HG02759 (cell line): ENCODE measurements around the gene KHSRP.

Experiments used
- ATAC-seq: cut with Tn5 transposase; IDR thresholded peaks from one replicate; pipeline ENCODE4 v1.9.1; 2021; ENCODE audit warnings: mild to moderate bottlenecking, moderate library complexity; ENCODE audit not compliant: unreplicated experiment

The KHSRP gene

DNA sequence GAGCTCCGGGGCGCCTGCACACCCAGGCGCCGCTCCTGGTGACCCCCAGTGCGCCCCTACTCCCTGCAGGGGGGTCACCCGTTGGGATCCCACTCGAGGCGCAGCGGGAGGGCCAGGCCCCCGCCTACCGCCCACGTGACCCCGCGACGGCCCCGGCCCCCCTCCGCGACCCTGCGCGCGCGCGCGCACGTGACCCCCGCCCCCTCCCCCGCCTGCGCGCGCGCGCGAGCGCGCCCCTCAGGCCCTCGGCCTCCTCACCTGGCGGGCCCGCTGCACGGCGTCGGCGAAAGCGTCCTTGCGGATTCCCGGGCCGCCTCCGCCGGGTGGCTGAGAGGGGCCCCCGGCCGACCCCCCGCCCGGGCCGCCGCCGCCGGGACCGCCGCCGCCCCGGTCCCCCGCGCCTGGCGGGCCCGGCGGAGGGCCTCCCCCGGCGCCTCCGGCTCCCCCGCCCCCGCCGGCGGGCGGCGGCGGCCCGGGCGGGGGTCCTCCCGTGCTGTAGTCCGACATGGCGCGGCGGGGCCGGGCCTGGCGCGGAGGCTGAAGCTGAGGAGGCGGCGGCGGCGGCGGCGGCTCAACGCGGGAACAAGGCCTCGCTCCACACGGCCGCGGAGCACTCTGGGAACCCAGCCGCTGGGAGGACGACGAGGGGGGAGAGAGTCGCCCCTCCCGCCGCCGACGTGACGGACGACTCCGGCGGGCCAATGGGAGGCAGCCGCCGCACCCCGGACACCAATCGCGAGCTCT lies at the start of gene KHSRP:
KHSRP (minus strand) TSS at position 617 of the 744 bp plus-strand sequence; CDS start at position 507, 110 bp downstream.
- ATAC-seq, result peak; percentile 1

GRCh38 chr19:6473647-6474046 lies 49.0 kb upstream of the KHSRP start:
- no peak for ATAC-seq

GRCh38 chr19:6472713-6473112 lies 48.1 kb upstream of the KHSRP start:
- ATAC-seq, result no peak

GRCh38 chr19:6471076-6471475 lies 46.5 kb upstream of the KHSRP start:
- ATAC-seq, result no peak

- ATAC-seq, result no peak
These were observed 45.6 kb upstream of the KHSRP start for GRCh38 chr19:6470173-6470572.

GRCh38 chr19:6467384-6467783 lies 42.8 kb upstream of the KHSRP start:
- no peak for ATAC-seq

- no peak for ATAC-seq
These were observed 42.1 kb upstream of the KHSRP start for GRCh38 chr19:6466526-6467248.

DNA sequence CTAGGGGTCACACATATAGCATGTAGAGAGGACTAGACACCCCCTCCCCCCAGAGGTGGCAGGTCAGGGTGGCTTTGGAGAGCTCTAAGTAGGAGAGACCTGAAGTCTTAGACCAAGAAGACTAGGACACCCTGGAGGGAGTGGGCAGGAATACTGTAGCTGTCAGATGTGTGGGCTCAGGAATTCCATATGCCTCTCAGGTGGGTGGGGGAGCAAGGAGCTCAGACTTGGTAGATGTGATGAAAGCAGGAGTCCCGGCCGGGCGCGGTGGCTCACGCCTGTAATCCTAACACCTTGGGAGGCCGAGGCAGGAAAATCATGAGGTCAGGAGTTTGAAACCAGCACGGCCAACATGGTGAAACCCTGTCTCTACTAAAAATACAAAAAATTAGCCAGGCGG lies 41.1 kb upstream of the KHSRP start:
- no peak for ATAC-seq

- ATAC-seq, result no peak
These were observed 40.4 kb upstream of the KHSRP start for GRCh38 chr19:6465006-6465405.

- no peak for ATAC-seq
These were observed 39.7 kb upstream of the KHSRP start, which contains the start of gene CRB3 for GRCh38 chr19:6464070-6464873. Gene CRB3 (plus strand): TSS chr19:6464271. CDS start chr19:6464702, 431 bp downstream.

DNA sequence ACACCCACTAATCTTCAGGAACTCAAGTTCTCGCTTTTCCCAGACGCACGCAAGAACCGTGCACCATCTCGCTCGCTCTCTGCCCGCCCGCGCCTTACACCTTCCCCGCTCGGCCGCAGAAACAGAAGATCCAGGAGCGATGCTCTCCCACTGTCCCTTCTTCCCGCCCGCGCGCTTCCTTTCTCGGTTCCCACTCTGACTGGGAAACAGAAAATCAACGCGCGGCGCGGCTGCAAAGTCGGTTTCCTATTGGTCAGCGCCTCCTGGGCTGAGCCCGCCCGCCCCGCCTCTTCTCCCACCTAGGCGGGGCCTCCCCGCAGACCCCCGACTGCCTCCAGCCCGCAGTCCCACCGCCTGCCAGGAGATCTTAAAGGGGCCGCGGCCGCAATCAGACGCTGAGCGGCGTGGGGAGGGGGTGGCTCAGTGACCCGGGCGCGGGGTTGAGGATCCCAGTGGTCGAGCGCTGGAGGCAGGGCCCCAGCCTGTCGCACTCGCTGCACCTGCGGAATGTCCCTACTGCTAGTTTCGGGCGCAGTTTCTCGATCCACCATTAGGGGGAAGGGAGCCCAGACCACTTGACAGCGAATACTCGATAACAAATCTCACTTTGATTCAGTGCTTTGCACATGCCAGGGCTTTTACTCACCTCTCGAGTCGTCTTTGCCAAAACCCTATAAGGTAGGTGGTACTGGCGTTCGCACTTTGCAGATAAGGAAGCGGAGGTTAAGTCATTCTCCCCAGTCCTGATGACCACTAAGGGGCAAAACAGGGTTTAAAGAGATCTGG lies 35.7 kb upstream of the KHSRP start:
- ATAC-seq, result peak; percentile 77

DNA sequence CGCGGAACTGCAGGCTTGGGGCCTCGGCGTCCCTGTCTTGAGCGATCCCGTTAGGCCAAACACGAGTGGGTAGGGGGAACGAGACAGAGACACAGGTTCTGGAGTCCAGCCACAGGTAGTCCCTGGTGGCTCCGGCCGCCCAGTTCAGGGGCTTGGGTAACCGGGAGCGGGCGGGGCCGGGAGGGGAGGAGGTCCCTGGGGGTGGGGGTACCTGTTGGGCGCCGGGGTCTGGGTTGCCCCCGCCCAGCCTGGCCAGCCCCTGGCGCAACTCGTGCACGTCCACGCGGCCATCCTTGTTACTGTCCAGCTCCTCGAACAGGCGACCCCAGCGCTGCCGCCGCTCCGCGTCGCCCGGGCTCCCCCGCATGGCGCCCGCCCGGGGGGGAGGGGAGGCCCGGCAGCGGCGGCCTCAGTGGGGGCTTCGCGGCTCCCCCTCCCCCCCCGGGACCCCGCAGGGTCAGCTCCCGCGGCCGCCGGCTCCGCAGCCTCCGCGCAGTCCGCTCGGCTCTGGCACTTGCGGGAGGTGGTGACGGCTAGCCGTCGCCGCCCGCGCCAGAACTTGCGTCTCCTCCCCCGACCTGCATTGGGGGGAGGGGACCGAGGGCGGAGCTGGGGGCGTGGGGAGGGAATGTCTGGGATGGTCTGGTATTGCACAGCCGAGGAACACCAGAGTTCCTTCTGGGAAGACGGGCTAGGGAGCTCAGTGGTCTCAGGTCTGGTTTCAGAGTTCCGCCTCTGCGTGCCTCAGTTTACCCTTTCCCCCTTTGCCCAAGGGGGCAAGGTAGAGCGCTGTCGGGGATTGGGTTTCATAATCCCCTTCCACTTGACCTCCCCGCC lies 34.9 kb upstream of the KHSRP start, which contains the start of gene SLC25A23:
SLC25A23 (minus strand) TSS at position 531 of the 837 bp plus-strand sequence; CDS start at position 367, 164 bp downstream.
- peak; percentile 36 for ATAC-seq

DNA sequence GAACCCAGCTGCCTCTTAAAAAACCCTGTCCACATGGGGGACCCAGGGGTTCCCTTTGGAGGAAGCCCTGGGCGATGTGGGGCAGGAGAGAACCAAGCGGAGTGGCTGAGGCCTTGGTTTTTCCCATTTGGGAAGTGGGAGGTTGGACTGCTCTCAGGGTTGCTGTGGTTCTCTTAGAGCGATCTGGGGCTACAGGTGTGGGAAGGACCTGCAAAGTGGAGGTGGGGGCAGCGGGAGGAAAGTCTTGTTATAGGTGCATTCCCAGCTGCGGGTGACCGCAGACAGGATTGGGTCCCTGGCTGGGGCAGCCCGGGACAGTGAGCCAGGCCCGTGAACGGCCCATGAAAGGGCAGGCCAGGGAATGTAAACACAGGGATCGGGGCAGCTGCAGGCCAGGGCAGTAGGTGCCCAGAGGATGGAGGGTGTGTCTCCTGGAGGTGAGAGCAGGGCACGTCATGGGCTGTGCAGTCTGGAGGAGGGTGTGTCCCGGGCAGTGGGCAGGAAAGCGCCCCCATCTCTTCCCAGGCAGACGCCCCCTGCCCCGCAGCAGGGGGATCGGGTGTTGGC lies 34.2 kb upstream of the KHSRP start:
- no peak for ATAC-seq

DNA sequence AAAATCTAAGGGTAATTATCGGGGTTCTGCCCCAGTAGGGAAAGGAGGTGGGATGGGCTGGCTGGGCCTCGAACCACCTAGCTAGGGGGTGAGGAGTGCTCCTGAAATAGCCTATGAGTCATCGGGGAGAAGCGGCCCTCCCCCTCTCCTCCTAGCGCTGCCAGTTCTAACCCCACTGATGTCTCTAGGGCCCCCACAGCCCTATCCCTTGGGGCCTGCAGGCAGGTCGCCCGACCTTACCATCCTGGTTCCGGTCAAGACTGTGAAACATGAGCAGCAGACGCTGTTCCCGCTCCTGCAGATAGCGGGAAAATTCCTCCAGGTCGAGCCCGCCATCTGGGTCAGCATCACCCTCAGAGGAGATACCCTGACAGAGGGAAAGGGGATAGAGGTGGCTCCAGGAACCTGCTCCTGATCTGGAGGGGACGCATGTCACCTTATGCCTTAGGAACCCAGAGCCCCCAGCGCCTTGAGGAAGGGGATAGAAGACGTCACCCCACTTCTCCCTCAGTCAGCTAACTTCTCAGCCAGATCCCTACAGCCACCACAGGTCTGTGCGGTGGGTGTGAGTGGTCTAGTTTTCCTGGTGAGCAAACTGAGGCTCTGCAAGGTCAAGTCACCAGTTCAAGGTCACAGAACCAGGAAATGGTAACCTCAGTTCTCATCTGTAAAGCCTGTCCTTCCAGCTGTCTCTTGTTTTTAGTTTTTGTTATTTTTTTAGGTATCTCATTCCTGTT lies 33.5 kb upstream of the KHSRP start:
- no peak for ATAC-seq

GRCh38 chr19:6455924-6456323 lies 31.3 kb upstream of the KHSRP start:
- no peak for ATAC-seq

DNA sequence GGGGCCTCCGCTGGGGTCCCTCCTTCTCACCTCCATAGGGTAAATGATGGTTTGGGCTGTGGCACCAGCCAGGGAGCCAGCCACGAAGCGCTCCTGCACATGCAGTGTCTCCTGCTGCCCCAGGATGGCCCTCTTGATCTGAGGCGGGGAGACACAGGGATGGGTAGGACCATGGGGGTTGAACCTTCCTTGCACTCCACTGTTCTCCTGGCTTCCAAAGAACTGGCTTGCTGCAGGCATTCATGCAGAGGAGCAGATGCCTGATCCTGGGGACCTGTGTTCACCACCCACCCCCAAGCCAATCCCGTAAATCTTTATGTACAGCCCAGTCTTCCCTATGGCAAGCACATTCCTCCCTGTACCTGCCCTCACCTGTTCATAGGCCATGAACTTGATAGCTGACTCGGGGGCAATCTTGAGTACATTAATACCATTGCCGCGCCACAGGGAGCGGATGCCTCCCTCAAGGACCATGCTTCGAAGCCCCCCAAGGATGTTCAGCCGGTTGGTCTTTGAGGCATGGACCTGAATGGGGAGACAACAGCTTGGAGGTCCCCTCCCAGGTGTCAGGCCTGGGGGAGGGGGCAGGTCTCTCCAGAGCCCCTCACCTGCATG lies 29.4 kb upstream of the KHSRP start:
- no peak for ATAC-seq

DNA sequence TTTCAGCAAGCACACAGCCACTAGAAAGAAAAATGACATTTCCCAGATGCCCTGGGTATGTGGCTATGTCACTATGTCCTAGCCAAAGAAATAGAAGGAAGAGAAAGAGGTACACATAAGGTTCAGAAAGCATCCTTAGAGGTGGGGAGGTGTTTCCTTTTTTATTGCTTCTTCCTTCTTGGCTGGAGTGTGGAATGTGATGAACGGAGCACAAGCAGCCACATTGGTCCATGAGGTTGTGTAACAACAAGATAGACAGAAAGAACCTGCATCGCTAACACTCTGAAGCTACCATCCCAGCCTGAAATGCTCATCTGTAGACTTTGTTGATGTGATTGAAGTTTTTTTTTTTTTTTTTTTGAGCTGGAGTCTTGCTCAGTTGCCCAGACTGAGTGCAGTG lies 28.3 kb upstream of the KHSRP start:
- no peak for ATAC-seq

DNA sequence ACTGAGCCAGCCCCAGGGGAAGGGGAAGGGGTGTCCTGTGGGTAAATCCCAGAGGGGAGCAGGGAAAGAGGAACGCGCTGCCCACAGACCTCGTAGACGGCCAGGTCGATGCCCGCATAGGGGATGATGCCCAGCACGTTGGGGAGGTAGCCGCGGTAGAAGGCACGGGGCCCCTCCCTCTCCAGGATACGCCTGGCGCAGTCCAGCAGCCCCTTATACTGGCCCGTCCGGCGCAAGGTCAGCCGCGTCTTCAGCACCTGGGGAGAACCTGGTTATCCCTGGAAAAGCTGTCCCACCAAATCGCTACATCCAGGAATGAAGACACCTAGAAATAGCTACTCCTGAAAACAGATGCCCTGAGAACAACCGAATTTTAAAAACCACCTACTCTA lies 27.6 kb upstream of the KHSRP start:
- no peak for ATAC-seq
